ENCODE results near the gene SLC22A5. TPM values are rescaled to one million over a fixed set of nuclear protein-coding genes. Genes with fewer than 3 reads are reported as not detected.

Gene SLC22A5
- total and polyA plus RNA-seq, 9 of the 15 experiments (the other 6 are each of a cell fraction or from before 2014, with no cell fraction given) = 3.0 to 16.6 (median 8.3) TPM

DNA sequence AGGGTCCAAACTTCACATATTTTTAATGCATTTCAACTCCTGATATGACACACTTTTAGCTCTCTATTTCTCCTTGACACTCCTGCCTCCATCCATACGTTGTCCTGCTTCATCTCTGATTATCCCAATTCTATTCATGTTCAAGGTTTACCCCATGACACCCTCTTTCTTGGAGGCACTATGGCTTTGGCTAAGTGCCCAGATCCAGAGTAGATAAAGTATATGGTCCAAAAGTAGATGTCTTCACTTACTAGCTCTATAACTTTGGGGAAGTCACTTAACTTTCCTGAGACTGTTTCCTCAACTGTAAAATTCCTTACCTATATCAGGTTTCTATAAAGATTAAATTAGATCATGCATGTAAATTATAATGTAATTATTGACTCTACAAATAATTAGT is 36.1 kb downstream of the SLC22A5 start (continued):
- no peak for TF ChIP-seq ADNP (tag; IDR thresholded peaks at IDR 0.05)

- Histone ChIP-seq H3K36me3 (ENCODE audit: control insufficient read depth, insufficient read depth, low read length) (no peaks in the 10 kb centered on the region), H3K4me2 (ENCODE audit: insufficient read depth, low read length) (no peak overlapping the region), H3K27ac (ENCODE audit: extremely low read depth, low read depth, low read length) (no peak overlapping the region), H3K4me3 (no peak overlapping the region), H4K20me1 (replicated peaks; ENCODE audit: control insufficient read depth, insufficient read depth, low read length) (no peaks in the 10 kb centered on the region), H3K27me3 (ENCODE audit: control insufficient read depth in 2 of 2, insufficient read depth in 2 of 2, low read length in 2 of 2) (no peaks in the 10 kb centered on the region), H2AFZ (ENCODE audit: low read depth, low read length) (no peak overlapping the region), H3K4me1 (replicated peaks in 1 of 2; ENCODE audit: control insufficient read depth in 2 of 2, insufficient read depth in 2 of 2, low read length in 2 of 2) (peaks cover 10 to 12% of the 10 kb centered on the region in 2 experiments; a peak in 4 of 5 replicates), H3K9me3 (replicated peaks; ENCODE audit: control insufficient read depth, insufficient read depth, low read depth, low read length) (no peaks in the 10 kb centered on the region), H3K79me2 (ENCODE audit: control insufficient read depth, insufficient read depth, low read length) (no peaks in the 10 kb centered on the region; the same call in 2 of the 3 replicates), H3K9ac (ENCODE audit: insufficient read depth in 1 of 2, low read depth in 2 of 2, low read length in 2 of 2) (no peak overlapping the region), H3K9me1 (ENCODE audit: control insufficient read depth, insufficient read depth, low read length) (no peaks in the 10 kb centered on the region)
- TF ChIP-seq, protein P1, sequence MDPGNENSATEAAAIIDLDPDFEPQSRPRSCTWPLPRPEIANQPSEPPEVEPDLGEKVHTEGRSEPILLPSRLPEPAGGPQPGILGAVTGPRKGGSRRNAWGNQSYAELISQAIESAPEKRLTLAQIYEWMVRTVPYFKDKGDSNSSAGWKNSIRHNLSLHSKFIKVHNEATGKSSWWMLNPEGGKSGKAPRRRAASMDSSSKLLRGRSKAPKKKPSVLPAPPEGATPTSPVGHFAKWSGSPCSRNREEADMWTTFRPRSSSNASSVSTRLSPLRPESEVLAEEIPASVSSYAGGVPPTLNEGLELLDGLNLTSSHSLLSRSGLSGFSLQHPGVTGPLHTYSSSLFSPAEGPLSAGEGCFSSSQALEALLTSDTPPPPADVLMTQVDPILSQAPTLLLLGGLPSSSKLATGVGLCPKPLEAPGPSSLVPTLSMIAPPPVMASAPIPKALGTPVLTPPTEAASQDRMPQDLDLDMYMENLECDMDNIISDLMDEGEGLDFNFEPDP (CRISPR knock-in tag; IDR thresholded peaks at IDR 0.05) = no peak
- TF ChIP-seq, protein P2, sequence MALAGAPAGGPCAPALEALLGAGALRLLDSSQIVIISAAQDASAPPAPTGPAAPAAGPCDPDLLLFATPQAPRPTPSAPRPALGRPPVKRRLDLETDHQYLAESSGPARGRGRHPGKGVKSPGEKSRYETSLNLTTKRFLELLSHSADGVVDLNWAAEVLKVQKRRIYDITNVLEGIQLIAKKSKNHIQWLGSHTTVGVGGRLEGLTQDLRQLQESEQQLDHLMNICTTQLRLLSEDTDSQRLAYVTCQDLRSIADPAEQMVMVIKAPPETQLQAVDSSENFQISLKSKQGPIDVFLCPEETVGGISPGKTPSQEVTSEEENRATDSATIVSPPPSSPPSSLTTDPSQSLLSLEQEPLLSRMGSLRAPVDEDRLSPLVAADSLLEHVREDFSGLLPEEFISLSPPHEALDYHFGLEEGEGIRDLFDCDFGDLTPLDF (CRISPR knock-in tag; IDR thresholded peaks at IDR 0.05) = no peak
- TF ChIP-seq HLTF (IDR thresholded peaks at IDR 0.05) = no peak
- TF ChIP-seq, protein P3, sequence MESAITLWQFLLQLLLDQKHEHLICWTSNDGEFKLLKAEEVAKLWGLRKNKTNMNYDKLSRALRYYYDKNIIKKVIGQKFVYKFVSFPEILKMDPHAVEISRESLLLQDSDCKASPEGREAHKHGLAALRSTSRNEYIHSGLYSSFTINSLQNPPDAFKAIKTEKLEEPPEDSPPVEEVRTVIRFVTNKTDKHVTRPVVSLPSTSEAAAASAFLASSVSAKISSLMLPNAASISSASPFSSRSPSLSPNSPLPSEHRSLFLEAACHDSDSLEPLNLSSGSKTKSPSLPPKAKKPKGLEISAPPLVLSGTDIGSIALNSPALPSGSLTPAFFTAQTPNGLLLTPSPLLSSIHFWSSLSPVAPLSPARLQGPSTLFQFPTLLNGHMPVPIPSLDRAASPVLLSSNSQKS (CRISPR knock-in tag; IDR thresholded peaks at IDR 0.05) = no peak
- TF ChIP-seq FOXK2 (conservative IDR thresholded peaks at IDR 0.05 in 1 of 2, IDR thresholded peaks at IDR 0.05 in 1 of 2; ENCODE audit: low read depth in 2 of 2) = no peak
- TF ChIP-seq ZKSCAN1 (IDR thresholded peaks at IDR 0.05; ENCODE audit: low read depth, low read length) = no peak
- no peak for TF ChIP-seq HNRNPUL1 (IDR thresholded peaks at IDR 0.05; ENCODE audit: low read length)
- no peak for TF ChIP-seq NCOA2 (IDR thresholded peaks at IDR 0.05; ENCODE audit: partially characterized antibody in 2 of 2)
- no peak for TF ChIP-seq ZNF347 (CRISPR knock-in tag; IDR thresholded peaks at IDR 0.05; ENCODE audit: low read depth)
- in situ Hi-C loops (cut with MboI) (no loop called here), intact Hi-C loops (cut with micrococcal nuclease) (no loop called here)
- no peak for ATAC-seq
- DNase-seq (ENCODE audit: extremely low read depth in 1 of 4, low spot score in 3 of 4) = no peak
- FAIRE-seq = no peak
- POLR2A ChIA-PET = interaction anchor here (0.7 to 2.1 kb wide), 8 partner anchors 10 to 95 kb away, joined by 3 to 8 read pairs (median 4); no protein-coding TSS in a partner anchor
- no TSS peak for BruUV-seq (replicated peaks)
- CTCF ChIA-PET (ENCODE audit: low intra/inter-chr PET ratio) = no interaction called here
- WGBS (ENCODE audit: insufficient coverage, low coverage, missing lambda C conversion rate) = 11% methylated on average over 4 of the region's 4 CpGs
Observed at GRCh38 chr5:132406144-132406783, 36.8 kb downstream of the SLC22A5 start.
